ENCODE results near the gene TSPO2. TPM values are rescaled to one million over a fixed set of nuclear protein-coding genes. Genes with fewer than 3 reads are reported as not detected.

Gene TSPO2
- total RNA-seq, 1 donor from 2014 or later: 1.0 TPM

GRCh38 chr6:41071923-41072835 lies 29.9 kb downstream of the TSPO2 start, which contains the start of gene OARD1:
TSS of gene OARD1 (minus strand) at chr6:41072356. CDS start at chr6:41071634, 722 bp downstream.
- Histone ChIP-seq H3K4me1 (ENCODE audit: control insufficient read depth in 3 of 3, insufficient read depth in 3 of 3, low read length in 3 of 3) (peaks cover 17 to 20% (median 18%) of the 10 kb centered on the region in 3 donors), H3K36me3 (ENCODE audit: control insufficient read depth in 3 of 3, insufficient read depth in 3 of 3, low read length in 3 of 3) (peaks cover 0 to 9% (median 6%) of the 10 kb centered on the region in 3 donors), H3K4me3 (ENCODE audit: low read length in 3 of 3) (peak within 1 kb of the TSS; percentile 86 to 91 (median 89)), H3K9ac (ENCODE audit: low read depth in 1 of 3, low read length in 3 of 3) (peak within 1 kb of the TSS; percentile 98 to 99 (median 99)), H3K27ac (ENCODE audit: low read depth, low read length) (peak within 1 kb of the TSS; percentile 97), H3K27me3 (ENCODE audit: control insufficient read depth in 3 of 3, insufficient read depth in 3 of 3, low read length in 3 of 3) (no peaks in the 10 kb centered on the region), H3K9me3 (ENCODE audit: control insufficient read depth in 3 of 3, low read length in 3 of 3) (no peaks in the 10 kb centered on the region)

DNA sequence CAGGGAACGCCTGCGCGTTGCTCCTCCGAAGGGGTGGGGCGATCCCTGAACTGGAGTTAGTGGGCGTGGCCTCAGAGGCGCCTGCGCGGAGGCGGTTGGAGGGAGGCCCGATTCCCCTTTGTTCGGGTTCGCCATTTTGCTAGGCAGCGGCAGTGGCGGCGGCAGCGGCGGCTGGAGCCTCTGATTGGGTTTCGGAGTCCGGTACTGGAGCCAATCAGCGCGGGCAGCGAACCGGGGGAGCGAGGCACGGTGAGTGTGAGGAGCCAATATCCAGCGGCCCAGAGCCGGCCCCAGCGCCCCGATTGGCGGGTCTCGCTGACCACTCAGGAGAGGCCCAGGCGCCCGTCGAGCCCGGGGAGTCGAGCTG lies 30.6 kb downstream of the TSPO2 start, which contains the start of gene NFYA:
NFYA (plus strand) TSS at position 139 of the 367 bp plus-strand sequence. CDS start 6,116 bp downstream, outside the sequence.
- H3K27me3 ChIP-seq (ENCODE audit: control insufficient read depth in 3 of 3, insufficient read depth in 3 of 3, low read length in 3 of 3): no peaks in the 10 kb centered on the region
- no peaks in the 10 kb centered on the region for H3K9me3 ChIP-seq (ENCODE audit: control insufficient read depth in 3 of 3, low read length in 3 of 3)
- peak within 1 kb of the TSS; percentile 97 for H3K27ac ChIP-seq (ENCODE audit: low read depth, low read length)
- peak within 1 kb of the TSS; percentile 86 to 91 (median 89) for H3K4me3 ChIP-seq (ENCODE audit: low read length in 3 of 3)
- H3K9ac ChIP-seq (ENCODE audit: low read depth in 1 of 3, low read length in 3 of 3): peak within 1 kb of the TSS; percentile 98 to 99 (median 99)
- H3K36me3 ChIP-seq (ENCODE audit: control insufficient read depth in 3 of 3, insufficient read depth in 3 of 3, low read length in 3 of 3): peaks cover 0 to 9% (median 6%) of the 10 kb centered on the region in 3 donors
- peaks cover 17 to 20% (median 17%) of the 10 kb centered on the region in 3 donors for H3K4me1 ChIP-seq (ENCODE audit: control insufficient read depth in 3 of 3, insufficient read depth in 3 of 3, low read length in 3 of 3)

GRCh38 chr6:41073203-41073967 lies 31.1 kb downstream of the TSPO2 start:
- Histone ChIP-seq H3K36me3 (ENCODE audit: control insufficient read depth in 3 of 3, insufficient read depth in 3 of 3, low read length in 3 of 3) (peaks cover 0 to 6% (median 4%) of the 10 kb centered on the region in 3 donors), H3K9me3 (ENCODE audit: control insufficient read depth in 3 of 3, low read length in 3 of 3) (no peaks in the 10 kb centered on the region), H3K27me3 (ENCODE audit: control insufficient read depth in 3 of 3, insufficient read depth in 3 of 3, low read length in 3 of 3) (no peaks in the 10 kb centered on the region), H3K27ac (ENCODE audit: low read depth, low read length) (peak overlapping the region; percentile 97), H3K4me1 (ENCODE audit: control insufficient read depth in 3 of 3, insufficient read depth in 3 of 3, low read length in 3 of 3) (peaks cover 17 to 20% (median 17%) of the 10 kb centered on the region in 3 donors), H3K4me3 (ENCODE audit: low read length in 3 of 3) (peak overlapping the region; percentile 83 to 89 (median 89)), H3K9ac (ENCODE audit: low read depth in 1 of 3, low read length in 3 of 3) (peak overlapping the region; percentile 98 to 99 (median 99))

DNA sequence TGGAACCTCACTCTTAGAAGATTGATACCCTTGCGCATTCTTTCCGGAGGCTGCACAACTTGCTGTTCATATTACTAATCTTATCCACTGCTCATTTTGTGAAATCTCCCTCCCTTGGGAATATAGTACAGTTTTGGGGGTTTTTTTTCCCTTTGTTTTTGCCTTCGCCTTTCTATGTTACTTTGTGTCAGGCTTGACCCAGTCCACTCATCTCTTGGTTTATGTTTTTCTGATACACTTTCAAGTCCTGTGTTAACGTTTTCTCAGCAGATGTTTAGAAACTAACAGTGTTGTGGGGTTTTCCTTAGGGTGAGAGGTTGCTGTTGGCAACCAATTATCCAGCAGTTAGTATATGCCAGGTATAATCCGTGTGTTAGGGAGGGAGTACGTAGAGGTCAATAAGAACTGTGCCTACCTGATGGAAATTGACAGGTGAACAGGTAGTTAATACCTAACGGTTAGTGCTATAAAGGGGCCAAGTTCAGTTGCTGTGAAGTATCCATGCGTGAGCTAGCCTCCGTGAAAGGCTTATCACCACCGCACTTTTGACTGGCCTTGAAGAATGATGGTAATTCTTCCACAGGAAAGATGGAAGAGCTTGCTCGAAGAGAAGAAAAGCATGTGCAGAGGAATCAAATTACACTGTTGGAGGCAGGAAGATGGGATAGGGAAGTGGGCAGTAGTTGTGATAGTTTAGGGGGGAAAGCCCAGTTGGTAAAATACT lies 31.9 kb downstream of the TSPO2 start:
- Histone ChIP-seq H3K4me3 (ENCODE audit: low read length in 3 of 3) (peak overlapping the region; percentile 83 to 89 (median 89)), H3K27me3 (ENCODE audit: control insufficient read depth in 3 of 3, insufficient read depth in 3 of 3, low read length in 3 of 3) (no peaks in the 10 kb centered on the region), H3K36me3 (ENCODE audit: control insufficient read depth in 3 of 3, insufficient read depth in 3 of 3, low read length in 3 of 3) (peaks cover 0 to 9% (median 6%) of the 10 kb centered on the region in 3 donors), H3K4me1 (ENCODE audit: control insufficient read depth in 3 of 3, insufficient read depth in 3 of 3, low read length in 3 of 3) (peaks cover 17 to 20% (median 17%) of the 10 kb centered on the region in 3 donors), H3K9ac (ENCODE audit: low read depth in 1 of 3, low read length in 3 of 3) (peak overlapping the region; percentile 98 to 99 (median 99)), H3K27ac (ENCODE audit: low read depth, low read length) (peak overlapping the region; percentile 97), H3K9me3 (ENCODE audit: control insufficient read depth in 3 of 3, low read length in 3 of 3) (no peaks in the 10 kb centered on the region)

GRCh38 chr6:41074692-41075436 lies 32.6 kb downstream of the TSPO2 start:
- H3K9ac ChIP-seq (ENCODE audit: low read depth in 1 of 3, low read length in 3 of 3): peak overlapping the region; percentile 60 to 99 (median 98)
- peak overlapping the region; percentile 97 for H3K27ac ChIP-seq (ENCODE audit: low read depth, low read length)
- peaks cover 0 to 8% (median 3%) of the 10 kb centered on the region in 3 donors for H3K36me3 ChIP-seq (ENCODE audit: control insufficient read depth in 3 of 3, insufficient read depth in 3 of 3, low read length in 3 of 3)
- H3K27me3 ChIP-seq (ENCODE audit: control insufficient read depth in 3 of 3, insufficient read depth in 3 of 3, low read length in 3 of 3): no peaks in the 10 kb centered on the region
- peaks cover 17 to 20% (median 17%) of the 10 kb centered on the region in 3 donors for H3K4me1 ChIP-seq (ENCODE audit: control insufficient read depth in 3 of 3, insufficient read depth in 3 of 3, low read length in 3 of 3)
- no peaks in the 10 kb centered on the region for H3K9me3 ChIP-seq (ENCODE audit: control insufficient read depth in 3 of 3, low read length in 3 of 3)
- peak overlapping the region; percentile 83 to 89 (median 89) for H3K4me3 ChIP-seq (ENCODE audit: low read length in 3 of 3)

DNA sequence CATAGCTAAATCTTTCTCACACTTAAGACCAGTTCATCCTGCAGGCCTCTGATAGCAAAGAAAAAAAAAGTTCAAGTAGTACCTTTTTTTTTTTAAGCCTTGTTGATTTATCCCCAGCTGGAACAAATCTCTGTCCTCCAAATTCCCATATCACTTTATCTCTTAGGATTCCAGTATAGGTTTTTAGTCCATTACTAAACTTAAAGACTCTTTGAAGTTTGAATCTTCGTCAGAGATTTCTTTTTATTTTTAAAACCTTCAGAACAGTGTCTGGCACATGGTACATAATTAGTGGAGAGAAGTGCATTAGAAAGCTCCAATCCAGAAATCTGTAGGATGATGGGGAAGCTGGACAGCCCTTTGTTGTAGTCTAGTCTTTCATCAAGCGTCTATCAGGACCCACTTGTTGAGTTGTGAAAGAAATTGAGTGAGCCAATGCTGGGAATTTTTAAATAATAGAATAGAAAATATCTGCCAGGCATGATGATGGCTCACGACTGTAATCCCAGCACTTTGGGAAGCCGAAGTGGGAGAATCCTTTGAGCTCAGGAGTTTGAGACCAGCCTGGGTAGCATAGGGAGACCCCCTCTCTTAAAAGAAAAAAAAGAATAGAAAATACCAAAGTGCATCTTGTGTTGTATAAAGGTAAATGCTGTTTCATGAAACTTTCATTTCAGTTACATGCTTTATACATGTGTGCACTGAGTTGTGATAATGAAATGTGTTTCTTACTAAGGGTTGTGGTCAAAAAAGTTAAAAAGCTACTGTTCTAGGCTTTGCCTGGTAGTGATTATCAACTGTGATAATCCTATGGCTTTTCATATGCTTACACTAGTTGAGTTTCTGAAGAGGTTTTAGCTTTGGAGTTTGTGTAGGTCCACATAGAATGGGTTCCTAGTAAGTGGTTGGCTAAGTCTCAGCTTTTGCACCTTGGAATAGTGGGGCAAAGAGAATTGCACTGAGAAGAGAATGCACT lies 33.7 kb downstream of the TSPO2 start:
- H3K27me3 ChIP-seq (ENCODE audit: control insufficient read depth in 3 of 3, insufficient read depth in 3 of 3, low read length in 3 of 3): no peaks in the 10 kb centered on the region
- H3K4me3 ChIP-seq (ENCODE audit: low read length in 3 of 3): no peak overlapping the region
- H3K4me1 ChIP-seq (ENCODE audit: control insufficient read depth in 3 of 3, insufficient read depth in 3 of 3, low read length in 3 of 3): peaks cover 15 to 20% (median 17%) of the 10 kb centered on the region in 3 donors
- peaks cover 3 to 18% (median 10%) of the 10 kb centered on the region in 3 donors for H3K36me3 ChIP-seq (ENCODE audit: control insufficient read depth in 3 of 3, insufficient read depth in 3 of 3, low read length in 3 of 3)
- no peaks in the 10 kb centered on the region for H3K9me3 ChIP-seq (ENCODE audit: control insufficient read depth in 3 of 3, low read length in 3 of 3)
- H3K27ac ChIP-seq (ENCODE audit: low read depth, low read length): peak overlapping the region; percentile 97
- H3K9ac ChIP-seq (ENCODE audit: low read depth in 1 of 3, low read length in 3 of 3): no peak overlapping the region

DNA sequence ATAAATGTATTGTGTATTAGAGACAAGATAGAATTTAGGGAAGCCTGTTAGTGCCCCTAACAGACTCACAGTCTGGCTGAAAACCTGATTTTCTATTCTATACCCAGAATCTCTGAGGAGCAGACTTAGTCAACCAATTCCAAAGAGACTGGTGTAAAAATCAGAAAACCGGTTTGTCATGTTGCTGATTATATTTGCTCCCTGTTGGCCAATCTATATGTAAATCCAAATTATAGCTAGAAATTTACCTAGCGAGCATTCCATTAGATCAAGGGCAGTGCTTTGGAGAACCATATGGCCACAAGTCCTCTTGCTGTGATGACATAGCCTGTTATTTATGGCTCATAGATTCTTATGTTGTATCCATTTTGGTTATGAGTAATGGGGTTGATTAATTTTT lies 35.3 kb downstream of the TSPO2 start:
- Histone ChIP-seq H3K9me3 (ENCODE audit: control insufficient read depth in 3 of 3, low read length in 3 of 3) (no peaks in the 10 kb centered on the region), H3K27me3 (ENCODE audit: control insufficient read depth in 3 of 3, insufficient read depth in 3 of 3, low read length in 3 of 3) (no peaks in the 10 kb centered on the region), H3K36me3 (ENCODE audit: control insufficient read depth in 3 of 3, insufficient read depth in 3 of 3, low read length in 3 of 3) (peaks cover 3 to 24% (median 16%) of the 10 kb centered on the region in 3 donors), H3K4me1 (ENCODE audit: control insufficient read depth in 3 of 3, insufficient read depth in 3 of 3, low read length in 3 of 3) (peaks cover 5 to 14% (median 10%) of the 10 kb centered on the region in 3 donors), H3K27ac (ENCODE audit: low read depth, low read length) (no peak overlapping the region), H3K9ac (ENCODE audit: low read depth in 1 of 3, low read length in 3 of 3) (no peak overlapping the region), H3K4me3 (ENCODE audit: low read length in 3 of 3) (no peak overlapping the region)

DNA sequence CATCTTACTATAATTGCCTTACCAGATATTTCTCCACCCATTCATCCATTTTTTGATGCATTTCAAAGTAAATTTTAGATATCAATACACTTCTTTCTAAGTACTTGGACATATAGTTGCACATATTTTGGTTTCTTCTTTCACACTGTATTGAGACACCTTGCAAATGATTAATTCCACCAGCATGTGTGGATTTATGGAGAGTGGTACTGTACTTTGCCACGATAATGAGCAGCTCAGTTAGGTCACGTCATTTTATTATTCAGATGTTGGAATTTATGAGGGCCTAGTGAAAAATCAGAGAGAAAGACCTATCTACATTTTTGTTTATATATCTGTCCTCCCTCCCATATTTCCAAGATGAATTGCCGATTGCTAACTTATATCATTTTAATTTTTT lies 35.8 kb downstream of the TSPO2 start:
- Histone ChIP-seq H3K9me3 (ENCODE audit: control insufficient read depth in 3 of 3, low read length in 3 of 3) (no peaks in the 10 kb centered on the region), H3K4me1 (ENCODE audit: control insufficient read depth in 3 of 3, insufficient read depth in 3 of 3, low read length in 3 of 3) (peaks cover 5 to 14% (median 10%) of the 10 kb centered on the region in 3 donors), H3K4me3 (ENCODE audit: low read length in 3 of 3) (no peak overlapping the region), H3K27ac (ENCODE audit: low read depth, low read length) (no peak overlapping the region), H3K9ac (ENCODE audit: low read depth in 1 of 3, low read length in 3 of 3) (no peak overlapping the region), H3K36me3 (ENCODE audit: control insufficient read depth in 3 of 3, insufficient read depth in 3 of 3, low read length in 3 of 3) (peaks cover 3 to 26% (median 16%) of the 10 kb centered on the region in 3 donors), H3K27me3 (ENCODE audit: control insufficient read depth in 3 of 3, insufficient read depth in 3 of 3, low read length in 3 of 3) (no peaks in the 10 kb centered on the region)

All from skeletal muscle tissue (tissue), 4 donors.